GM19035 (cell line): ENCODE measurements around the gene KLHDC9.

Experiments used
- ATAC-seq: cut with Tn5 transposase; IDR thresholded peaks from one replicate; pipeline ENCODE4 v1.9.1; 2021; ENCODE audit not compliant: unreplicated experiment

The KLHDC9 gene

GRCh38 chr1:161131523-161132409 lies 33.6 kb downstream of the KLHDC9 start:
- ATAC-seq: no peak

- peak; percentile 96 for ATAC-seq
Observed at GRCh38 chr1:161132410-161133219, 34.5 kb downstream of the KLHDC9 start, which contains the start of gene DEDD. DEDD (minus strand) TSS chr1:161132667; CDS start chr1:161124462, 8,205 bp downstream.

- peak; percentile 5 for ATAC-seq
Observed at GRCh38 chr1:161133220-161133740, 35.1 kb downstream of the KLHDC9 start.

- no peak for ATAC-seq
Observed at GRCh38 chr1:161137881-161138280, 39.7 kb downstream of the KLHDC9 start.

- no peak for ATAC-seq
Observed at GRCh38 chr1:161138431-161138830, 40.3 kb downstream of the KLHDC9 start.

- no peak for ATAC-seq
Observed at GRCh38 chr1:161139766-161140165, 41.6 kb downstream of the KLHDC9 start.

GRCh38 chr1:161140755-161141400 lies 42.7 kb downstream of the KLHDC9 start:
- no peak for ATAC-seq

GRCh38 chr1:161145832-161146231 lies 47.7 kb downstream of the KLHDC9 start:
- ATAC-seq: no peak
